Liver (tissue), 9 donors: ENCODE data around the gene FSCN2. TPM values are rescaled to one million over a fixed set of nuclear protein-coding genes. Genes with fewer than 3 reads are reported as not detected.

Source experiments
- DNase-seq: peaks from one replicate; pipeline ENCODE4 v3.0.0-alpha.2; 2017; ENCODE audit warnings: low spot score
- H3K27ac ChIP-seq, 2 donors: one replicate each; pipeline ENCODE4 v1.7.0; 2013; ENCODE audit warnings: inconsistent platforms in 2 of 2, low read length in 2 of 2, control low read depth in 1 of 2, low read depth in 1 of 2, mild to moderate bottlenecking in 1 of 2
- H3K27me3 ChIP-seq, 4 donors: one replicate each; pipeline versions ENCODE4 v1.6.1 to v1.7.0; 2013; ENCODE audit warnings: low read length in 3 of 4, inconsistent platforms in 1 of 4, mild to moderate bottlenecking in 1 of 4, moderate library complexity in 1 of 4; ENCODE audit not compliant: control insufficient read depth in 4 of 4, insufficient read depth in 4 of 4
- H3K36me3 ChIP-seq, 4 donors: one replicate each; pipeline versions ENCODE4 v1.6.1 to v1.7.0; 2013; ENCODE audit warnings: low read length in 3 of 4, mild to moderate bottlenecking in 3 of 4, low read depth in 1 of 4, moderate library complexity in 1 of 4; ENCODE audit not compliant: control insufficient read depth in 4 of 4, insufficient read depth in 3 of 4
- H3K4me1 ChIP-seq, 4 donors: one replicate each; pipeline versions ENCODE4 v1.6.1 to v1.7.0; 2013; ENCODE audit warnings: low read length in 3 of 4, mild to moderate bottlenecking in 3 of 4, moderate library complexity in 1 of 4; ENCODE audit not compliant: control insufficient read depth in 4 of 4, insufficient read depth in 4 of 4
- H3K4me3 ChIP-seq, 3 donors: one replicate each; pipeline versions ENCODE4 v1.6.1 to v1.7.0; 2013; ENCODE audit warnings: low read length in 3 of 3, control low read depth in 1 of 3, low read depth in 1 of 3, mild to moderate bottlenecking in 1 of 3
- H3K9ac ChIP-seq, 2 donors: one replicate each; pipeline ENCODE4 v1.7.0; 2013; ENCODE audit warnings: low read length in 2 of 2, mild to moderate bottlenecking in 2 of 2, moderate library complexity in 2 of 2, control low read depth in 1 of 2, low read depth in 1 of 2
- H3K9me3 ChIP-seq, 4 donors: one replicate each; pipeline versions ENCODE4 v1.6.1 to v1.7.0; 2013; ENCODE audit warnings: low read length in 3 of 4; ENCODE audit not compliant: control insufficient read depth in 4 of 4
- ATF3 ChIP-seq: IDR thresholded peaks from 2 replicates; pipeline ENCODE4 v1.6.1; 2016; ENCODE audit warnings: antibody characterized with exemption
- EGR1 ChIP-seq, 2 donors: IDR thresholded peaks; 2 replicates each; pipeline ENCODE4 v1.6.1; 2016 to 2018; ENCODE audit warnings: antibody characterized with exemption in 2 of 2, low read depth in 2 of 2
- FOXA1 ChIP-seq: IDR thresholded peaks from 2 replicates; pipeline ENCODE4 v1.6.1; 2016; ENCODE audit warnings: antibody characterized with exemption
- GABPA ChIP-seq, 2 donors: IDR thresholded peaks in 1 of 2; conservative IDR thresholded peaks in 1 of 2; 2 replicates each; pipeline ENCODE4 v1.6.1; 2016; ENCODE audit warnings: antibody characterized with exemption in 2 of 2, mild to moderate bottlenecking in 1 of 2, moderate library complexity in 1 of 2
- HNF4G ChIP-seq: IDR thresholded peaks from 2 replicates; pipeline ENCODE4 v1.6.1; 2016; ENCODE audit warnings: antibody characterized with exemption
- JUND ChIP-seq, 2 donors: IDR thresholded peaks; 2 replicates each; pipeline ENCODE4 v1.6.1; 2016; ENCODE audit warnings: antibody characterized with exemption in 2 of 2
- MAX ChIP-seq: IDR thresholded peaks from 2 replicates; pipeline ENCODE4 v1.6.1; 2016; ENCODE audit warnings: antibody characterized with exemption
- NR2F2 ChIP-seq: IDR thresholded peaks from 2 replicates; pipeline ENCODE4 v1.6.1; 2016; ENCODE audit warnings: antibody characterized with exemption
- RAD21 ChIP-seq, 2 donors: IDR thresholded peaks; 2 replicates each; pipeline ENCODE4 v1.6.1; 2016; ENCODE audit warnings: antibody characterized with exemption in 2 of 2, mild to moderate bottlenecking in 2 of 2
- REST ChIP-seq: IDR thresholded peaks from 2 replicates; pipeline ENCODE4 v1.6.1; 2016; ENCODE audit warnings: antibody characterized with exemption, mild to moderate bottlenecking
- RXRA ChIP-seq, 2 donors: IDR thresholded peaks; 2 replicates each; pipeline ENCODE4 v1.6.1; 2017 to 2018; ENCODE audit warnings: antibody characterized with exemption in 2 of 2, mild to moderate bottlenecking in 1 of 2
- SP1 ChIP-seq: IDR thresholded peaks from 2 replicates; pipeline ENCODE4 v1.6.1; 2018; ENCODE audit warnings: antibody characterized with exemption, mild to moderate bottlenecking
- TAF1 ChIP-seq: conservative IDR thresholded peaks from 2 replicates; pipeline ENCODE4 v1.6.1; 2016; ENCODE audit warnings: antibody characterized with exemption, mild to moderate bottlenecking
- YY1 ChIP-seq: IDR thresholded peaks from 2 replicates; pipeline ENCODE4 v1.6.1; 2016; ENCODE audit warnings: antibody characterized with exemption, mild to moderate bottlenecking
- ZBTB33 ChIP-seq: IDR thresholded peaks from 2 replicates; pipeline ENCODE4 v1.6.1; 2016; ENCODE audit warnings: antibody characterized with exemption
- WGBS: extraction: QIAGEN DNeasy Blood & Tissue Kit; methylation state at CpG from one replicate; pipeline ENCODE4 v1.1.7; 2013; 5-methylcytosine and 5-hydroxymethylcytosine counted together
- polyA plus RNA-seq, 2 donors: library from polyadenylated mRNA; stranded (reverse) in 1 of 2; unstranded in 1 of 2; fragments of 200-250 nt in 1 of 2; fragments of >200 nt in 1 of 2; fragmentation: Nextera tagmentation in 1 of 2; extraction: Ambion mirVana in 1 of 2; gene quantifications; one replicate each; pipeline versions ENCODE4 v1.2.1 to v1.2.3, GENCODE V29; 2013 to 2015
- total RNA-seq, 2 donors: library from RNA; depleted of rRNA; stranded (reverse); fragments of >200 nt; gene quantifications; one replicate each; pipeline ENCODE4 v1.2.3, GENCODE V29; 2014
- donor health status: healthy.
- donor health status: healthy.
- donor health status: healthy.
- donor health status: healthy.
- donor health status: healthy.

The FSCN2 gene
- total and polyA plus RNA-seq, 4 donors = 0.09 to 0.42 TPM; not detected in 2

- DNase-seq = no peak
- Histone ChIP-seq H3K9ac (no peak overlapping the region), H3K4me1 (peaks cover 0 to 6% (median 5%) of the 10 kb centered on the region in 4 donors)
These were observed 33.3 kb downstream of the FSCN2 start for GRCh38 chr17:81561494-81561885.

More at GRCh38 chr17:81561494-81561885, 33.3 kb downstream of the FSCN2 start:
- Histone ChIP-seq H3K27ac (no peak overlapping the region), H3K36me3 (peaks cover 22 to 69% (median 38%) of the 10 kb centered on the region in 4 donors), H3K4me3 (no peak overlapping the region), H3K27me3 (no peaks in the 10 kb centered on the region), H3K9me3 (no peaks in the 10 kb centered on the region)
- TF ChIP-seq GABPA (IDR thresholded peaks at IDR 0.05 in 1 of 2, conservative IDR thresholded peaks at IDR 0.05 in 1 of 2) = no peak
- no peak for TF ChIP-seq RAD21 (IDR thresholded peaks at IDR 0.05)
- TF ChIP-seq JUND (IDR thresholded peaks at IDR 0.05) = no peak
- TF ChIP-seq YY1 = no peak
- TF ChIP-seq RXRA (IDR thresholded peaks at IDR 0.05) = no peak
- no peak for TF ChIP-seq SP1
- no peak for TF ChIP-seq HNF4G
- TF ChIP-seq TAF1 = no peak
- TF ChIP-seq REST = no peak
- no peak for TF ChIP-seq MAX
- no peak for TF ChIP-seq NR2F2
- no peak for TF ChIP-seq EGR1 (IDR thresholded peaks at IDR 0.05; ENCODE audit: low read depth in 2 of 2)
- TF ChIP-seq ZBTB33 = no peak
- TF ChIP-seq ATF3 = no peak
- TF ChIP-seq FOXA1 = no peak
- WGBS = 94% methylated on average over 4 of the region's 4 CpGs
